Body of pancreas (tissue), 4 donors: ENCODE results near the gene SKAP1.

Experiments
- CTCF ChIP-seq, 7 experiments: fragments of 450-650 bp in 4 of 7; fragments of 200-600 bp in 3 of 7; sonication (generic) in 3 of 7; IDR thresholded peaks; one replicate each; pipeline ENCODE4 v1.5.1; 2016 to 2019; ENCODE audit warnings: antibody characterized with exemption in 7 of 7
- POLR2A ChIP-seq, 3 donors: fragments of 450-650 bp; IDR thresholded peaks; one replicate each; pipeline ENCODE4 v1.6.1; 2016; ENCODE audit warnings: antibody characterized with exemption in 3 of 3, mild to moderate bottlenecking in 2 of 3

GRCh38 chr17:48276776-48277175 lies 153.2 kb downstream of the SKAP1 start:
- TF ChIP-seq CTCF (IDR thresholded peaks at IDR 0.05) (no peak), POLR2A (IDR thresholded peaks at IDR 0.05) (no peak)
